Measurements from ENCODE around the gene CDC6.

GRCh38 chr17:40303009-40303657 lies 15.5 kb downstream of the CDC6 start:
- no peak for TF ChIP-seq EZH2 (IDR thresholded peaks at IDR 0.05; ENCODE audit: insufficient read depth, poor library complexity, severe bottlenecking)
- TF ChIP-seq EZH2phosphoT487 (IDR thresholded peaks at IDR 0.05; ENCODE audit: insufficient read depth, low read depth) = no peak

All from GM23248 (cell line).